Measurements from ENCODE around the gene P2RY8.
"Not testable (repeated sequence)": the region's sequence is repeated elsewhere in the genome, so short reads cannot be mapped to it uniquely, and the experiment has no call there.

P2RY8 gene, protein sequence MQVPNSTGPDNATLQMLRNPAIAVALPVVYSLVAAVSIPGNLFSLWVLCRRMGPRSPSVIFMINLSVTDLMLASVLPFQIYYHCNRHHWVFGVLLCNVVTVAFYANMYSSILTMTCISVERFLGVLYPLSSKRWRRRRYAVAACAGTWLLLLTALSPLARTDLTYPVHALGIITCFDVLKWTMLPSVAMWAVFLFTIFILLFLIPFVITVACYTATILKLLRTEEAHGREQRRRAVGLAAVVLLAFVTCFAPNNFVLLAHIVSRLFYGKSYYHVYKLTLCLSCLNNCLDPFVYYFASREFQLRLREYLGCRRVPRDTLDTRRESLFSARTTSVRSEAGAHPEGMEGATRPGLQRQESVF

DNA sequence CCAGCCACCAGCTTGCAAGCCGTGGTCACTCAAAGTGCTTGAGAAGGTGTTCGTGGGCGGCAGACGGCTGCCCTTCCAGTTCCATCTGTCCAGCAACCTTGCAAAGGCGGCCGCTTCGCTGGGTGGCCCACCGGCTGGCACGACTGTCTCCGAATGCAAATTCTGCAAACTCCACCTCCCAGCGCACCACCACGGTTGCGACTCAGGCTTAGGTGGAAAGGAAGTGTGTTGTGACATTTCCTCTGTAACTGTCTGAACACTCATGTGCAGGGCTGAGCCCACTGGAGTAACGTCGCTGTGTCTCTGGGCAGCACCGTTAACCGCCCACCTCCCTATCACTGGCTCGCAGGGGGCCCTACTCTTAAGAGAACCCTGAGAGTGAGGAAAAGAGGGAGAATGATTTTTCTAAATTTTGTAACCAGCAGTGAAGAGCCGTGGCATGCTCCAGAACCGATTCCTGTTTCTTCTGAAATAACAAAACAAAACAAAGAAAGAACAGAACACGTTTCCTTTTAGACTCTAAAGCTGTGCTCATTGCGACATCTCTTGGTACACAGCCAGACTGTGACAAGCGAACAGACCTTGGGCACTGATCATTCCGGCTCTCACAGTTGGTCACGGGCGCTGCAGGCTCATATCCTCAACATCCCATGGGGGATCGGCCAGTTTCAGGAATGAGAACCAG, at the start of gene P2RY8:
P2RY8 (minus strand) TSS at position 155 of the 685 bp plus-strand sequence. CDS start 70,627 bp downstream, outside the sequence.
- DNase-seq: peak; percentile 80 to 83

- no peak for DNase-seq
Observed at GRCh38 chrX:1584237-1585011, 47.4 kb upstream of the P2RY8 start.

- peak; percentile 71 to 76 for DNase-seq
Observed at GRCh38 chrX:1582686-1583437, 45.9 kb upstream of the P2RY8 start.

DNA sequence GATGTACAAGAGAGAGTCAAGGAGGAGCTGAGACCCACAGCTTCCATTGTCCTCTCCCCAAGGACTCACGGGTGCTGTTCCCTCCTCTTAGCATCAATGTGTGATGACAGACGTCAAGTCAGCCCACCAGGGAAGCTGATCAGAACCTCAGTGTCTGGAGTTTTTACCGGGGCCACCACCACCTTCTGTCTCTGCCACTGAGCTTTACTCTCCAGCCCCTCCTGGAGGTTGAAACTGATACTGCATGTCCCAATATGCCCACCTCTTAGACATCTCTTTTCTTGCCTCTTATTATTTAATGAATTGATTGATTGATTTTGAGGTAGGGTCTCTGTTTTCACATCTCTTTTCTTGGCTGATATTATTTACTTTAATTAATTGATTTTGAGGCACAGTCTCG, 44.1 kb upstream of the P2RY8 start:
- DNase-seq: peak; percentile 85 to 91

DNA sequence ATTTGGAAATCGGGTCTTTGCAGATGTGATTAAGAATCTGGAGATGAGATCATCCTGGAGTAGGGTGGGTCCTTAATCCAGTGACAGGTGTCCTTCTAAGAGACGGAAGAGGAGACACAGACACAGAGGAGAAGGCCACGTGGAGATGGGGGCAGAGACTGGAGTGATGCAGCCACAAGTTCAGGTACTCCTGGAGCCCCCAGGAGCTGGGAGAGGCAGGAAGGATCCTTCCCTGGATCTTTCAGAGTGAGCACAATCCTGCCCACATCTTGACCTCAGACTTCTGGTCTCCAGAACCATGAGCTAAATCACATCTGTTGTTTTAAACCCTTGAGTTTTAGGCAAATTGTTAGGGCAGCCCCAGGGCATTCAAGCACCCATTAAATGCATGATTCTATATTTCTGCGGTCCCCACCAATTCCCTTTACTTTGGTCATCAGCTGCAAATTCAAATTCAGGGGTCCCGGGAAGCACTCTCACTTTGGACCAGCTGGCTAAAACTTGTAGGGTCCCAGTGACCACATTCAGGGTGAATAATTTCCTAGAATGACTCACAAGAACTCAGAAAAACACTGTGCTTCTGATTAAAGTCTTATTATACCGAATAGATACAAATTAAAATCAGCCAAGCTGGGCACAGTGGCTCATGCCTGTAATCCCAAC, 41.7 kb upstream of the P2RY8 start:
- peak in 1 of 2 experiments; percentile 4 for DNase-seq

DNA sequence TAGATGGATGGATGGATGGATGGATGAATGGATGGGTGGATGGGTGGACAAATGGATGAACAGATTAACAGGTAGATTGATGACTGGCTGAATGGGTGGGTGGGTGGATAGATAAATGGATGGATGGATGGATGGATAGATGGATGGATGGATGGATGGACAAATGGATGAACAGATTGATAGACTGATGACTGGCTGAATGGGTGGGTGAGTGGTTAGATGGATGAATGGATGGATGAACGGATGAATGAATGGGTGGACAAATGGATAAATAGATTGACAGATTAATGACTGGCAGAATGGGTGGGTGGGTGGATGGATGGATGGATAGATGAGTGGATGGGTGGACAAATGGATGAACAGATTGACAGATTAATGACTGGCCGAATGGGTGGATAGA, 40.9 kb upstream of the P2RY8 start:
- DNase-seq: peak in 1 of 2 experiments; percentile 0

DNA sequence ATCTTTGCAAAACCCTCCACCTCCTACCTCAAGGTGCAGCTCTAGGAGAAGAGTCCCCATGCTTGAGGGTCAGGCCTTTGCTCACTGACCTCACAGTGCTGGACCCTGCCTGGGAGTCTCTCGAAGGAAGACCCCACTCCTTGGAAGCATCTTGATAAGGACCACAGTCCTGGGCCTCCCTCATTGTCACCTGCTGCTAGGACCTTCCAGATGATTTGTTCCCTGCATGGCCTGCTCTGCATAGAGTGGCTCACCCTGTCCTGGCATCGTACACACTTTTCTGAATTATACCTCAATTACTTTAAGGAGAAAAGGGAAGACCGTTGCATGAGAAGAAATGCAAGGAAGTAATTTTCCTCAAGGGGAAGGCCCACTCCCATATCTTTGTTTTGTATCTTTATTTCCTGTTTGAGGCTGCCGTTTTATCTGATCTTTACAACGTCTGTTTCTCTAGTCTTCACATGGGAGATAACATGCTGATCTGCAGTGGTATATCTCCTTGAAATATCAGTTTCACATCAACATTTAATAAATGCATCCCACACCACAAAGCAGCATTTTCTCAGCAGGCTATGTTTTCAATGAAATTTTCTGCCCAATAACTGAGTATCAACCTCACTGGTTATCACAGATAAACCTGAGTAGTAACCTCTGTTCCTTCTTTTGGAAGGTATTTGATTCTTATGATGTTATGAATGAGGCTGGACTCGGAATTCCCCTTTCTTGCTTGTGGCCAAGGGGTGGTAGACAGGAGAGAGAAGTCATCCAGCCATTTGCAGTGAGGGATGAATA, 39.4 kb upstream of the P2RY8 start:
- peak in 1 of 2 experiments; percentile 8 for DNase-seq

DNA sequence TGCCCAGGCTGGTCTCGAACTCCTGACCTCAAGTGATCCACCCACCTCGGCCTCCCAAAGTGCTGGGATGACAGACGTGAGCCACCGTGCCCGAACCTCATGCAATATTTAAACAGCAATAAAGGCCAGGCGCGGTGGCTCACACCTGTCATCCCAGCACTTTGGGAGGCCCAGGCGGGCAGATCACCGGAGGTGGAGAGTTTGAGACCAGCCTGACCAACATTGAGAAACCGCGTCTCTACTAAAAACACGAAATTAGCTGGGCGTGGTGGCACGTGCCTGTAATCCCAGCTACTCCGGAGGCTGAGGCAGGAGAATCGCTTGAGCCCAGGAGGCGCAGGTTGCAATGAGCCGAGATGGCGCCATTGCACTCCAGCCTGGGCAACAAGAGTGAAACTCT, 37.2 kb upstream of the P2RY8 start:
- peak in 1 of 2 experiments; percentile 1 for DNase-seq

DNA sequence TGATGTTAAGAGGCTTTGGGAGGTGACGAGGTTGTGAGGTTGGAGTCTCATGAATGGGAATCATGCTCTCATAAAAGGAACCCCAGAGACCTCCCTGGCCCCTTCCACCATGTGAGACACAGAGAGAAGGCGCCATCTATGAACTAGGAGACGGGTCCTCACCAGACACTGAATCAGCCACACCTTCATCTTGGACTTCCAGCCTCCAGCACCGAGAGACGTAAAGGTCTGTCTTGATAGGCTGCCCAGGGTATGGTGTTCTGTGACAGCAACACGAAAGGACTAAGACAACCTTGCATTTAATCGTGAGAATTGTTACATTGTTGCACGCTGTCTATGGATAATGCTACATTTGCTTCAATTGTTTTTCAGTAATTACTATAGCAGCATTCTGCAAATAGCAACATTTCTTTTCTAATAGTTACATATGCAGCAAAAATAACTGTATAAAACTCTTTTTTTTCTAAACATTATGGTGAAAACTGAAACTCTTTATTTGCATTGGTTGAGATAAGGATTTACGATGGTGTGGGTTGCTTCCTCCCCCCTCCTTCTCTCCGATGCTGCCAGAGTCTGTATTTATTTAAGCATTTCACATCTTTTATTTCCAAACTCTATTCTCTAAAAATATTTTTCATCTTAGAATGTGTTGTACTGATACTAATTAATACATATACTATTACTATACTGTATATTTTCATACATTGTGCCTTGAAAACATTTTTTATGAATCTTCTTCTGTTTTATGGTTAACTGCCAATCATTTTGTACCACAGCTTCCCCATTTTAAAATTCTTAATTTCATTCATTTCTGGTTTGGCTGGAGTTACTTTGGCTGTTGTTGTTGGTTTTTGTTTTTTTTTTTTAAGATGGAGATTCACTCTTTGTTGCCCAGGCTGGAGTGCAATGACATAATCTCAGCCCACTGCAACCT, 28.0 kb upstream of the P2RY8 start:
- DNase-seq: peak in 1 of 2 experiments; percentile 6

- not testable (repeated sequence) for DNase-seq
Observed at GRCh38 chrX:1564077-1564476, 27.1 kb upstream of the P2RY8 start.

GRCh38 chrX:1561164-1561563, 24.2 kb upstream of the P2RY8 start:
- DNase-seq: no peak

- peak in 1 of 2 experiments; percentile 6 for DNase-seq
Observed at GRCh38 chrX:1558761-1559468, 21.9 kb upstream of the P2RY8 start.

DNA sequence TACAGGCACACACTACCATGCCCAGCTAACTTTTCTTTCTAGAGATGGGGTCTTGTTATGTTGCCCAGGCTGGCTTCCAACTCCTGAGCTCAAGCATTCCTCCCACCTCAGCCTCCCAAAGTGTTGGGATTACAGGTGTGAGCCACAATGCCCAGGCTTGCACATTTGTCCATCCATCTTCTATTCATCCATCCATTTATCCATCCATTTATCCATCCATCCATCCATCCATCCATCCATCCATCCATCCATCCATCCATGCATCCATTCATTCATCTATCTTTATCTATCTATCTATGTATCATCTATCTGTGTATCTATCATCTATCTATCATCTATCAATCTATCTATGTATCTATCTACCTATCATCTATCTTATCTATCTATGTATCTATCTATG, 20.5 kb upstream of the P2RY8 start:
- DNase-seq: not testable (repeated sequence)

DNA sequence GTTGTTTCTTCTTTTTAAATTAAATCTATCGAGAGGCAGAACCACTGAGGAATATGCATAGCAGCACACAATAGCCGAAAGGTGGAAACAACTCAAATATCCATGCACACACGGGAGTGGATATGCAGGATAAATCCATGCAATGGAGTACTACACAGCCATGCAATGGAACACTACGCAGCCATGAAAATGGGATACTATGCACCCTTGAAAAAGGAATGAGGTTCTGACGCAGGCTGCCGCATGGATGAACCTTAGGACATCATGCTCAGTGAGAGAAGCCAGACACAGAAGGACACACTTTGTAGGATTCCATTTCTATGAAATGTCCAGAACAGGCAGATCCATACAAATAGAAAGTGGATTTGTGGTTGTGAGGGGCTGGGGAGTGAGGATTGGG, 18.4 kb upstream of the P2RY8 start:
- peak in 1 of 2 experiments; percentile 3 for DNase-seq

DNA sequence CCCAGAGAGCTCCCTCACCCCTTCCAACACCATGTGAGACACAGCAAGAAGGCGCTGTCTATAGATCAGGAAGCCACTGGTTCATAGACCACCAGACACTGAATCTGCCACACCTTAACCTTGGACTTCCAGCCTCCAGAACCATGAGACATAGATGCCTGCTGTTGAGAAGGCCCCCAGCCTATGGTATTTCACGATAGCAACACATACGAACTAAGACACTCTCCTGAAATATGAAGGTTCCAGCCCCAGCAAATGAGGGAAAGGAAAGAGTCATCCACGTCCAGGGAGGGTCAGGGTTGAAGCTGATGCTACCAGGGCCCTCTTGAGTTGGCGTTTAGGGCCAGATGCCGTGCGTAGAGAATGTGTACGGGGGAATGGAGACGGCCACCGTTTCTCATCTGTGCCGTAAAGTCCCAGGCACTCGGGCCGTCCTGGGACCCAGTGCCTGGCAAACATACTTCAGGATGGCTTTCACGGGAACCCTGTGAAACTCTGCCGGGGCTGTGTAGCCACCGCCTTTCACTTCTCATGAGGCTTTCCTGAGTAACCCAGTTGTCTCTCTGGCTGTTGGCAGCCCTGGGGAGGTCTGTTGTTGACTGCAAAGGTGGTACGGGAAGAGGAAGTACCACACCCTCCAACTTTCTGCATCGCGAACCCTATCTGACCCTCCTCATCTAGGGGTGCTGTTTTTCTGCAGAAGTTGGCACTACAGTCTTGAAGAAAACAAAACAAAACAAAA, 17.7 kb upstream of the P2RY8 start:
- peak; percentile 27 to 38 for DNase-seq

DNA sequence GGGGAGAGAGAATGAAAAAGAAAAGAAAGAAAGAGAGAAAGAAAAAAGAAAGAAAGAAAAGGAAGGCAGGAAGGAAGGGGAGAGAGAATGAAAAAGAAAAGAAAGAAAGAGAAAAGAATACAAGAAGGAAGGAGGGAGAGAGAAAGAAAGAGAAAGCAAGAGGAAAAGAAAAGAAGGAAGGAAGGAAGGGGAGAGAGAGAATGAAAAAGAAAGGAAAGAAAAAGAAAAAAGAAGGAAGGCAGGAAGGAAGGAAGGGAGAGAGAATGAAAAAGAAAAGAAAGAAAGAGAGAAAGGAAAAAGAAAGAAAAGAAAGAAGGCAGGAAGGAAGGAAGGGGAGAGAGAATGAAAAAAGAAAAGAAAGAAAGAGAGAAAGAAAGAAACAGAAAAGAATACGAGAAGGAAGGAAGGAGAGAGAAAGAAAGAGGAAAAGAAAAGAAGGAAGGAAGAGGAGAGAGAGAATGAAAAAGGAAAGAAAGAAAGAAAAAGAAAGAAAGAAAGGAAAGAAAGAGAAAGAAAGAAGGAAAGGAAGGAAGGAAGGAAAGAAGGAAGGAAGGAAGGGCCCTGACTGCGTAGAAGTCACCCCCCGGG, 15.1 kb upstream of the P2RY8 start:
- no peak for DNase-seq

GRCh38 chrX:1546691-1547251, 9.8 kb upstream of the P2RY8 start:
- DNase-seq: peak in 1 of 2 experiments; percentile 1
